Endothelial cell of umbilical vein (primary cell): Measurements from ENCODE around the gene GATA3. TPM values are rescaled to one million over a fixed set of nuclear protein-coding genes. Genes with fewer than 3 reads are reported as not detected.

ENCODE experiments used
- BruUV-seq: library from RNA; stranded (reverse); fragments of 400-500 nt; replicated peaks from 2 replicates; lab custom pipeline; 2021; lab: Mats Ljungman, UMichigan
- CTCF ChIA-PET: fragments of 300-600, 350-600 bp; sonication (Branson Sonifier 250); formaldehyde crosslinking; loops from one replicate; lab custom pipeline; 2021; ENCODE audit warnings: antibody characterized with exemption, inconsistent platforms; lab: Charles Lee
- POLR2A ChIA-PET: fragments of 300-600, 350-600 bp; sonication (Branson Sonifier 250); formaldehyde crosslinking; loops from one replicate; lab custom pipeline; 2021; ENCODE audit warnings: antibody characterized with exemption, inconsistent platforms; lab: Charles Lee
- DNase-seq: peaks from one replicate; pipeline ENCODE4 v3.0.0-alpha.2; 2011; ENCODE audit warnings: low read depth, low spot score
- FAIRE-seq: peaks from 2 replicates; lab custom pipeline; 2011; peaks lifted over from hg19 to GRCh38; lab: Jason Lieb, UNC
- H2AFZ ChIP-seq: 2 replicates; pipeline ENCODE4 v1.6.0; 2012; ENCODE audit warnings: low read depth, low read length, control low read depth, inconsistent platforms
- H3K27ac ChIP-seq: 2 replicates; pipeline ENCODE4 v1.5.1; 2011; ENCODE audit warnings: low read depth, mild to moderate bottlenecking, control low read depth, low read length, moderate library complexity; ENCODE audit not compliant: insufficient read depth
- H3K27me3 ChIP-seq, 2 experiments: 2 replicates each; pipeline versions ENCODE4 v1.6.0 to v1.6.1; 2011; ENCODE audit warnings: low read length in 2 of 2, mixed read lengths in 1 of 2; ENCODE audit not compliant: control insufficient read depth in 2 of 2, insufficient read depth in 2 of 2
- H3K36me3 ChIP-seq, 2 experiments: 2 replicates in 1 of 2; 3 replicates in 1 of 2; pipeline ENCODE4 v1.5.1; 2011; ENCODE audit warnings: low read length in 2 of 2, mild to moderate bottlenecking in 1 of 2, moderate library complexity in 1 of 2; ENCODE audit not compliant: control insufficient read depth in 2 of 2, insufficient read depth in 2 of 2; ENCODE audit errors: extremely low read depth in 1 of 2
- H3K4me1 ChIP-seq: 3 replicates; pipeline ENCODE4 v1.5.1; 2011; ENCODE audit warnings: mild to moderate bottlenecking, low read length; ENCODE audit not compliant: control insufficient read depth, insufficient read depth; ENCODE audit errors: extremely low read depth
- H3K4me2 ChIP-seq: 2 replicates; pipeline ENCODE4 v1.6.1; 2011; ENCODE audit warnings: low read length, control low read depth, mixed read lengths; ENCODE audit not compliant: insufficient read depth
- H3K4me3 ChIP-seq, 3 experiments: fragments of 200-600 bp in 1 of 3; sonication (generic), shearing (Covaris generic) in 1 of 3; replicated peaks in 1 of 3; 2 replicates each; pipeline ENCODE4 v1.5.1; 2011 to 2016; ENCODE audit warnings: control low read depth in 3 of 3, low read length in 3 of 3, mild to moderate bottlenecking in 2 of 3, inconsistent platforms in 1 of 3, low read depth in 1 of 3, moderate library complexity in 1 of 3; ENCODE audit not compliant: insufficient read depth in 1 of 3
- H3K79me2 ChIP-seq: 2 replicates; pipeline ENCODE4 v1.6.0; 2012; ENCODE audit warnings: low read length, inconsistent platforms; ENCODE audit not compliant: control insufficient read depth, insufficient read depth
- H3K9ac ChIP-seq: replicated peaks from 2 replicates; pipeline ENCODE3; 2011; ENCODE audit warnings: low read length, control low read depth; ENCODE audit not compliant: insufficient read depth; ENCODE audit errors: extremely low read depth
- H3K9me1 ChIP-seq: replicated peaks from 3 replicates; pipeline ENCODE4 v1.6.0; 2011; ENCODE audit warnings: mild to moderate bottlenecking, low read length; ENCODE audit not compliant: control insufficient read depth, insufficient read depth; ENCODE audit errors: extremely low read depth
- H3K9me3 ChIP-seq: replicated peaks from 2 replicates; pipeline ENCODE4 v1.5.1; 2012; ENCODE audit warnings: low read length, inconsistent platforms; ENCODE audit not compliant: control insufficient read depth, insufficient read depth
- H4K20me1 ChIP-seq: replicated peaks from 2 replicates; pipeline ENCODE3; 2011; ENCODE audit warnings: mild to moderate bottlenecking, low read length; ENCODE audit not compliant: control insufficient read depth, insufficient read depth; ENCODE audit errors: extremely low read depth
- GATA2 ChIP-seq: IDR thresholded peaks from 2 replicates; pipeline ENCODE4 v1.7.0; 2011; ENCODE audit warnings: low read depth, mild to moderate bottlenecking, moderate library complexity, mixed read lengths, low read length; ENCODE audit not compliant: insufficient read length, insufficient read depth
- JUN ChIP-seq: IDR thresholded peaks from 2 replicates; pipeline ENCODE4 v1.6.1; 2011; ENCODE audit warnings: borderline replicate concordance, low read depth; ENCODE audit not compliant: insufficient read length, insufficient read depth
- MYC ChIP-seq: IDR thresholded peaks from one replicate; pipeline ENCODE4 v1.6.1; 2011; ENCODE audit warnings: mild to moderate bottlenecking, low read depth, low read length
- POLR2A ChIP-seq: IDR thresholded peaks from 2 replicates; pipeline ENCODE4 v1.6.1; 2012; ENCODE audit warnings: low read depth, mild to moderate bottlenecking, control low read depth, low read length
- POLR2AphosphoS5 ChIP-seq: IDR thresholded peaks from 2 replicates; pipeline ENCODE4 v1.6.1; 2012; ENCODE audit warnings: low read depth, mild to moderate bottlenecking, control low read depth, low read length, moderate library complexity; ENCODE audit not compliant: insufficient read depth
- dilution Hi-C: fragments of 300-500 bp; cut with MboI; formaldehyde crosslinking; loops from one replicate; pipeline ENCODE4 v1.15.0; 2019; ENCODE audit warnings: low sequenced_read_pairs; ENCODE audit not compliant: extremely low pct_ligation_motif_present
- intact Hi-C: fragments of 100-400 bp; cut with micrococcal nuclease; formaldehyde crosslinking; loops from one replicate; pipeline ENCODE4 v1.10.0; 2022
- polyA plus RNA-seq, 4 experiments: library from polyadenylated mRNA; depleted of rRNA in 3 of 4; stranded (reverse) in 3 of 4; unstranded in 1 of 4; fragments of >200 nt; gene quantifications; 2 replicates each; pipeline versions ENCODE4 v1.2.1 to v1.2.3, GENCODE V29; 2011 to 2012; ENCODE audit warnings: missing spikeins in 1 of 4
- total RNA-seq: library from RNA; stranded (reverse); gene quantifications from 2 replicates; pipeline ENCODE4 v1.2.3, GENCODE V29; 2021
- TF ChIP-seq, protein P1 (sequence below), 2 donors: IDR thresholded peaks; 1 replicate in 1 of 2; 2 replicates in 1 of 2; pipeline ENCODE4 v1.5.1; 2011; ENCODE audit warnings: low read length in 2 of 2, mild to moderate bottlenecking in 2 of 2, moderate library complexity in 2 of 2, control low read depth in 1 of 2, inconsistent platforms in 1 of 2, low read depth in 1 of 2; ENCODE audit not compliant: insufficient read depth in 1 of 2; ENCODE audit errors: extremely low read depth in 1 of 2
- TF ChIP-seq, protein P2 (sequence below): IDR thresholded peaks from 2 replicates; pipeline ENCODE4 v1.6.1; 2011; ENCODE audit not compliant: insufficient read depth, insufficient read length

The GATA3 gene
- total and polyA plus RNA-seq, 2 donors (not counting 3 experiments of a cell fraction or from before 2014, with no cell fraction given): 9.3 to 33.0 TPM

DNA sequence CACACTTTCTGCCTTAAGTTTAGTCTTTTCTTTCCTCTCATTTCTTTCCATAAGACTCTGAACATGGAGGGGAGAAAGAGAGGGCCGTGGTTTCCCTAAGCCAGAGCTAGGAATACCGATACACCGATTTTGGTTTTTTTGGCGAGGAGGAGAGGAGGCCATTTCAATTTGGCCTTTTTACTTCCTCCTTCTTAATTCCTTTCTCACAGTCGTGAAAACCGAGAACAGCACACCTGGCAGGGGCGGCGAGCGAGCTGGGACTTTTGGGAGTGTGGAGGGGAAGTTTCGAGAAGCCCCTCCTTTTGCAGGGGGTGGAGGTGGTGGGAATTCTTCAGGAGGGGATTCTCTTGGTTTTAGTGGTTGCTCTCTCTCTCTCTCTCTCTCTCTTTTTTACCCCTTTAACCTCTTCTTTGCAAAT is 6.2 kb downstream of the GATA3 start:
- H3K4me1 ChIP-seq: peaks cover 76% of the 10 kb centered on the region
- intact Hi-C loops: no loop called here
- CTCF ChIA-PET: interaction anchor here (1.3 to 1.6 kb wide), 2 partner anchors 189 to 1148 kb away, joined by 6 to 10 read pairs; no protein-coding TSS in a partner anchor
- no TSS peak for BruUV-seq
- no peaks in the 10 kb centered on the region for H3K9me1 ChIP-seq
- H3K9me3 ChIP-seq: no peaks in the 10 kb centered on the region
- no peak overlapping the region for H2AFZ ChIP-seq
- H3K79me2 ChIP-seq: peaks cover 85% of the 10 kb centered on the region
- H3K4me3 ChIP-seq: peak overlapping the region in 2 of 3 experiments; percentile 50 to 95
- POLR2A ChIA-PET: interaction anchor here (1.1 to 1.3 kb wide), 2 partner anchors 13 to 14 kb away, joined by 3 to 5 read pairs; no protein-coding TSS in a partner anchor
- TF ChIP-seq, protein P1, sequence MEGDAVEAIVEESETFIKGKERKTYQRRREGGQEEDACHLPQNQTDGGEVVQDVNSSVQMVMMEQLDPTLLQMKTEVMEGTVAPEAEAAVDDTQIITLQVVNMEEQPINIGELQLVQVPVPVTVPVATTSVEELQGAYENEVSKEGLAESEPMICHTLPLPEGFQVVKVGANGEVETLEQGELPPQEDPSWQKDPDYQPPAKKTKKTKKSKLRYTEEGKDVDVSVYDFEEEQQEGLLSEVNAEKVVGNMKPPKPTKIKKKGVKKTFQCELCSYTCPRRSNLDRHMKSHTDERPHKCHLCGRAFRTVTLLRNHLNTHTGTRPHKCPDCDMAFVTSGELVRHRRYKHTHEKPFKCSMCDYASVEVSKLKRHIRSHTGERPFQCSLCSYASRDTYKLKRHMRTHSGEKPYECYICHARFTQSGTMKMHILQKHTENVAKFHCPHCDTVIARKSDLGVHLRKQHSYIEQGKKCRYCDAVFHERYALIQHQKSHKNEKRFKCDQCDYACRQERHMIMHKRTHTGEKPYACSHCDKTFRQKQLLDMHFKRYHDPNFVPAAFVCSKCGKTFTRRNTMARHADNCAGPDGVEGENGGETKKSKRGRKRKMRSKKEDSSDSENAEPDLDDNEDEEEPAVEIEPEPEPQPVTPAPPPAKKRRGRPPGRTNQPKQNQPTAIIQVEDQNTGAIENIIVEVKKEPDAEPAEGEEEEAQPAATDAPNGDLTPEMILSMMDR (IDR thresholded peaks at IDR 0.05; ENCODE audit: extremely low read depth in 1 of 2, insufficient read depth in 1 of 2, low read depth in 1 of 2, low read length in 2 of 2): no peak
- TF ChIP-seq POLR2A (no peak), GATA2 (no peak), POLR2AphosphoS5 (no peak), JUN (no peak), MYC (no peak)
- TF ChIP-seq, protein P2, sequence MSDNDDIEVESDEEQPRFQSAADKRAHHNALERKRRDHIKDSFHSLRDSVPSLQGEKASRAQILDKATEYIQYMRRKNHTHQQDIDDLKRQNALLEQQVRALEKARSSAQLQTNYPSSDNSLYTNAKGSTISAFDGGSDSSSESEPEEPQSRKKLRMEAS: no peak
- peaks cover 0 to 26% of the 10 kb centered on the region in 2 experiments for H3K36me3 ChIP-seq
- peak overlapping the region; percentile 78 for H3K4me2 ChIP-seq
- H3K9ac ChIP-seq: peak overlapping the region; percentile 46
- peak overlapping the region; percentile 79 for H3K27ac ChIP-seq
- DNase-seq (peak; percentile 50), FAIRE-seq (no peak)
- dilution Hi-C loops: no loop called here
- H4K20me1 ChIP-seq: no peaks in the 10 kb centered on the region
- no peaks in the 10 kb centered on the region for H3K27me3 ChIP-seq
